ENCODE data around the gene SOCS2. TPM values are rescaled to one million over a fixed set of nuclear protein-coding genes. Genes with fewer than 3 reads are reported as not detected.

Gene SOCS2
- total RNA-seq, 6 experiments from 2014 or later: 0.75 to 17.4 (median 12.7) TPM

DNA sequence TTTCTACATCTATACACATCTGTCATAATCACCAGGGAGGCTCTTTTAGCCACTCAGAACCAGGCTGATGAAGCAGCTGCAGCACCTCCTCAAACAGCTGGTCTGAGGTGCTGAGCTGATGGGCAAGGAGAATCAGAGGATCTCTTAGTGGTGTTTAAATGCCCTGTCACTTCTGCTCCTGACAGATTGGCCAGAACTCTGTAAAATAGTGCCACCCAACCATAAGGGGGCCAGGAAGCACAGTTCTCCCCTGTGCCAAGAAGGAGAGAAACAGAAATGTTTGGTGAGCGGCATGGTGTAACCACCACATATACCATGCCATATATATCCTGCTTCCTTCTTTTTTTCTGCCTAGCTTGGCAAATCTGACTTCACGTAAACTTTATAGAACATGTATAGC lies 12.8 kb downstream of the SOCS2 start:
- intact Hi-C loops (cut with DNase I): no loop called here
- Histone ChIP-seq H3K27ac (no peak overlapping the region), H3K9me3 (no peaks in the 10 kb centered on the region), H3K4me1 (no peaks in the 10 kb centered on the region), H3K4me3 (no peak overlapping the region), H3K36me3 (peaks cover 0 to 2% (median 0%) of the 10 kb centered on the region in 4 donors), H3K27me3 (no peaks in the 10 kb centered on the region)
- no peak for TF ChIP-seq POLR2A (IDR thresholded peaks at IDR 0.05)
- DNase-seq (no peak), ATAC-seq (no peak)
- 88% methylated on average over 2 of the region's 2 CpGs for WGBS (ENCODE audit: insufficient coverage, low coverage, low lambda C conversion rate, missing lambda C conversion rate)

GRCh38 chr12:93587611-93588010 lies 15.1 kb downstream of the SOCS2 start:
- DNase-seq (no peak), ATAC-seq (peak in 1 of 4 donors; percentile 16)
- Histone ChIP-seq H3K4me1 (no peaks in the 10 kb centered on the region), H3K36me3 (peaks cover 0 to 2% (median 0%) of the 10 kb centered on the region in 4 donors), H3K4me3 (no peak overlapping the region), H3K27me3 (no peaks in the 10 kb centered on the region), H3K27ac (no peak overlapping the region), H3K9me3 (no peaks in the 10 kb centered on the region)
- WGBS (ENCODE audit: insufficient coverage, low coverage, low lambda C conversion rate, missing lambda C conversion rate): 70% methylated on average over 5 of the region's 5 CpGs
- intact Hi-C loops (cut with DNase I): no loop called here
- no peak for TF ChIP-seq CTCF (IDR thresholded peaks at IDR 0.05)
- TF ChIP-seq POLR2A (IDR thresholded peaks at IDR 0.05): no peak

DNA sequence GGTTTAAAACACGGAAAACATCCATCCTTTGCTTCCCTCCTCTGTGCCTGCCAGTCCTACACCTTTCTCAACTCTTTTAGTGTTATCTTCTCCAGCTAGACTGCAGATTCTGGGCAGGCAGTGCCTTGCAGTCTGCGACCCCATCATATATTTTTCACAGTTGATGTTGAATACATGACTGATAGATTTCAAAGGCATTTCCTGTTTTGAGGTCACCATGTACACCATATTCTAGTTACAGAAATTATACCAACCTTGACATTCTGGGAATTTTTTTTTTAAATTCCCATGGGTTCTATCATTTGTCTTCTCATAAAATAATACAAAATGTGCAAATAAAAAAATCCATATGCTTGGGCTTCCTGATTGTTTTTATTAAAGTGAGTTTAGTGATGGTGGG lies 16.6 kb downstream of the SOCS2 start:
- WGBS (ENCODE audit: insufficient coverage, low coverage, low lambda C conversion rate, missing lambda C conversion rate): 66% methylated on average over 2 of the region's 2 CpGs
- DNase-seq: no peak
- TF ChIP-seq POLR2A (IDR thresholded peaks at IDR 0.05) (no peak), CTCF (IDR thresholded peaks at IDR 0.05) (no peak)
- Histone ChIP-seq H3K4me1 (no peaks in the 10 kb centered on the region), H3K27me3 (no peaks in the 10 kb centered on the region), H3K27ac (no peak overlapping the region), H3K36me3 (peaks cover 0 to 2% (median 0%) of the 10 kb centered on the region in 4 donors), H3K9me3 (no peaks in the 10 kb centered on the region), H3K4me3 (no peak overlapping the region)
- ATAC-seq: no peak
- intact Hi-C loops (cut with DNase I): no loop called here

GRCh38 chr12:93591137-93591868 lies 18.8 kb downstream of the SOCS2 start:
- peak overlapping the region; percentile 47 to 71 (median 55) for H3K27ac ChIP-seq
- DNase-seq: peak; percentile 66 to 84 (median 74)
- H3K4me1 ChIP-seq: no peaks in the 10 kb centered on the region
- H3K9me3 ChIP-seq: no peaks in the 10 kb centered on the region
- no peaks in the 10 kb centered on the region for H3K27me3 ChIP-seq
- peaks cover 0 to 2% (median 0%) of the 10 kb centered on the region in 4 donors for H3K36me3 ChIP-seq
- H3K4me3 ChIP-seq: peak overlapping the region; percentile 25 to 61 (median 53)
- intact Hi-C loops (cut with DNase I): no loop called here
- no peak for TF ChIP-seq CTCF (IDR thresholded peaks at IDR 0.05)
- TF ChIP-seq POLR2A (IDR thresholded peaks at IDR 0.05): peak; percentile 47
- peak; percentile 81 to 91 (median 88) for ATAC-seq
- 3% methylated on average over 20 of the region's 37 CpGs for WGBS (ENCODE audit: insufficient coverage, low coverage, low lambda C conversion rate, missing lambda C conversion rate)

GRCh38 chr12:93592641-93593406 lies 20.3 kb downstream of the SOCS2 start:
- Histone ChIP-seq H3K27ac (peak overlapping the region; percentile 20 to 71 (median 47)), H3K4me3 (no peak overlapping the region), H3K36me3 (no peaks in the 10 kb centered on the region), H3K4me1 (no peaks in the 10 kb centered on the region), H3K9me3 (no peaks in the 10 kb centered on the region), H3K27me3 (no peaks in the 10 kb centered on the region)
- TF ChIP-seq POLR2A (IDR thresholded peaks at IDR 0.05) (no peak), CTCF (IDR thresholded peaks at IDR 0.05) (no peak)
- intact Hi-C loops (cut with DNase I): no loop called here
- DNase-seq: no peak
- 71% methylated on average over 6 of the region's 6 CpGs for WGBS (ENCODE audit: insufficient coverage, low coverage, low lambda C conversion rate, missing lambda C conversion rate)
- no peak for ATAC-seq

Measured in right lobe of liver (tissue), 6 donors.